Activated CD8-positive, alpha-beta memory T cell treated with anti-CD3 and anti-CD28 coated beads for 48 hours (primary cell): ENCODE results near the gene NCOR2.

Experiments used
- DNase-seq, 3 experiments: peaks; one replicate each; pipeline ENCODE4 v3.0.0-alpha.2; 2020; ENCODE audit warnings: low read depth in 2 of 3, low spot score in 2 of 3

The NCOR2 gene

DNA sequence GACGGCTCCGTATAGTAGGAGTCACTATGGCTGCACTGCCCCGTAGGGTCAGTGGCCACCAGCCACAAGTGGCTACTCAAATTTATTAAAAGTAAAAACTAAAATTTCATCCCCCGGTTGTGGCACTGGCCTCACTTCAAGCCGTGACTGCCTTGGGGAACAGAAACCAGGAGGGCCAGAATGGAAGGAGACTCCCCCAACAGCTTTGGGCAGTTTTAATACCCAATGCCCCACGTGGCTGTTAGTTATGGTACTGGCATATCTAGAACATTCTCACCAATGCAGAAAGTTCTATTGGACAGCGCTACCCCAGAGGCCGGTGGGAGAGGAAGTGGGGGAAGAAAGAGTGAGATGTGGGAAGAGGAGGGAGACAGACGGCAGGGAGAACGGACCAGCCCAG, 6.2 kb downstream of the NCOR2 start:
- DNase-seq: no peak

- no peak for DNase-seq
These were observed 7.1 kb downstream of the NCOR2 start for GRCh38 chr12:124560146-124560890.

GRCh38 chr12:124559182-124560017, 8.0 kb downstream of the NCOR2 start:
- DNase-seq: no peak

DNA sequence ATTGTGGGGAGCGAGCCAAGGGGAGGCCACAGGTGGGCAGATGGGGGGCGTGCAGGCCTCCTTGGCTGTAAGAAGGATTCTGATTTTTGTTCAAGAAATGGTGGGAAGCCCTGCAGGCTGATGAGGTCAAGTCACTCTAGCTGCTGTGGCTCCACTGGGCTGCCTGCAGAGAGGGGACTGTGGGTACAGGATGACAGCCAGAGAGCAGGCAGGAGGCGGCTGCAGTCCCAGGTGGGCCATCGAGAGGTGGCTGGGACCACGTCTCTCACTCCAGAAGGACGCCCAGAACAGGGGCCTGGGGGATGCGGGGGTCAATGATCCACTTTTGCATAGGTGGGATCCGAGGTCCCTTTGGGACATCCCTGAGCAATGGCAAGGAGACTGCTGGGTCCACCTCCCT, 9.1 kb downstream of the NCOR2 start:
- DNase-seq: no peak

GRCh38 chr12:124557518-124558223, 9.7 kb downstream of the NCOR2 start:
- no peak for DNase-seq

GRCh38 chr12:124556896-124557501, 10.4 kb downstream of the NCOR2 start:
- no peak for DNase-seq

DNA sequence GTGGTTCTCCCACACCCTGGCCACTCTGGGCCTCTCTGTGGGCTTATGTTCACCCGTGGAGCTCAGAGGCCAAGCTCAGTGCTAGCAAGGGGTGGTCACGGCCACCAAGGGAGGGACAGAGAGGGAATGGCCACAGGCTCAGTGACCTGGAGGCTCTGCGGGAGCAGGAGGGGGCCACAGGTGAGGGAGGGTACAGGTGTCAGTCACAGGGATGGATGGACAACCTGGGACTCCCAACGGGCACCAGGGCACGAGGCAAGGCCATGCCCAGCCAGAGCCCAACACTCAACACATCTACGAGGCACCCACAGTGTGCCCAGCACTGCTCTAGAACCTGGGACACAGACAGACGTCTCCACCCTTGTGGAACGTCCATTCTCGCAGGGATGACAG, 11.3 kb downstream of the NCOR2 start:
- DNase-seq: no peak

- DNase-seq: no peak
These were observed 12.0 kb downstream of the NCOR2 start for GRCh38 chr12:124555168-124556073.

GRCh38 chr12:124554429-124555029, 12.9 kb downstream of the NCOR2 start:
- DNase-seq: no peak

DNA sequence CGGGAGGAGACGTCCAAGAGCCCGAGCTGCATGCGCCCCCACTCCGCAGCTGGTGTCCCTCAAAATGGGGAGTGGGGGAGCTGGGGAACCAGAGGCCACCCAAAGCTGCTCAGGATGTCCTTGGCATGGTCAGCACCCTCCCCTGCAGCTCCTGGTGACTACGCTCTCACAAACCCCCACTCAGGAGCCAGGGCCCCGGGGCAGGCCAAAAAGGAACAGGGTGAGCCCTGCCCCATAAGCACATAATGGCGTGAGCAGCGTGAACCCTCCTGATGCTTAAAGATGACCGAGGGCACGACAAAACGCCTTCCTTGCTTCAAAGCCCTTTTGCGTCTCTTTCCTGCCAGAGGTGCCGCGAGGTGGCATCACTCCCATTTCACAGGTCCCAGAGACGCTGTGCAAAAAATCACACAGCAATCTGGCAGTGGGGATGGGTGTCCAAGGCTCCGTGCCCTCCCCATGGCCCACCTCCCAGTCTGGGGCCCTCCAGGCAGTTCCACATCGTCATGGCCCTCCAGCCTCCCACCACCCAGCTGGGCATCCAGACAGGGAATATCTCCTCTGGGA, 13.5 kb downstream of the NCOR2 start:
- DNase-seq: no peak

- DNase-seq: no peak
These were observed 15.9 kb downstream of the NCOR2 start for GRCh38 chr12:124551268-124552144.

DNA sequence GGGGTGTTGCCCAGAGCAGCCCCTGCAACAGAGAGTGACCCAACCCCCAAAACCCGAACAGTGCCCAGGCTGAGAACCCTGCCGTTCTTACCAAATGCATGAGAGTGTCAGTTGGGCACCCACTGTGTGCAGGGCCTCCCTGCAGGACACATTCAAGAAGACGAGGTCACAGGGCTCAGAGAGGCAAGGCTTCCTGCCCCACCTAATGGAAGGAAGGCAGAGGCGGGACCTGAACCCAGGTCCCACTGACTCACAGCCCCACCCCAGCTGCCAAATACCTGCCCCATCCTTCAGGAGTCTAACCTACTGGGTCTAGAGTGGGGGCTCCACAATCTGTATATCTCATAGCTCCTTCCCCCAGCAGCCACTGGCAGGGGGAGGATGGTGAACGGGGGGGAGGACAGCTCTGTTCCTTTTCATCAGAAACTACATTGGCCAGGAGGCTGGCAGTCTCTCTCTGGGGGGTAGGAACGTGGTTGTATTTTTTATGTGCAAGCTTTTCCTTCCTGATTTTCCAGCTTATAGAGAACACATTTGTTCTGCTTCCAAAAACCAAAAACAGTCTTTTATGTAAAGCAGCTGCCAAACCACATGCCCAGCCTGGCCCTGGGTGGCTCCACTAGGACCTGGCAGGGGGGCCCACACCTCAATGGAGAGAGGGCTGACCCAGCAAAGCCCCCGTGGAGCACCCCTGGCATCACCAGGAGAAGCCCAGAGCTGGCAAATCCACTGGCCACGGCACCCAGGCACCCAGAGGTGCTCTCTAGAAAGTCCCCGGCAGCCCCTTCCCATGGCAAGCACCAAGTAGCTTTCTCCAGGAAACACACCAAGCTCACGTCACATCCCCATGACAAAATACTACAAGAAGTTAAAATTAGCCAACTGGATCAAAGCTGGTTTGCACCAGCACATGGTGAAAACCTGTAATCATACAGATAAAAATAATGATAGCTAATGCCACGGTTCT, 17.0 kb downstream of the NCOR2 start:
- DNase-seq: no peak

DNA sequence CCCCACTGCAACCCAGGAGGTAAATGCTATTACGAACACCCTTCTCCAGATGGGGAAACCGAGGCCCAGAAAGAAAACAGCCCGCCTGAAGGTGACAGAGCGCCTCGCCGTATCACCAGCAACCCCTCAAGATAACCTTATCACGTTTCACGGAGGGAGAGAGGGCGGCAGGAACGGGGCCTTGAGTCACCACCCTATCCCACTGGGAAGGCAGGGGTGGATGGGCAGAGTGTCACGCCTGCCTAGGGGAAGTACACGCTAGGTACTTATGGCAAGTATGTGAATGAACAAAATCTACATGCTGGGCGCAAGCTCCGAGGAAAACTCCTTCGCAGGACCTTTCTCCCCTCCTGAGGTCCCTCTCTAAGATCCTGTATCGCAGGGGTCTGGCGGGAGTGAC, 17.8 kb downstream of the NCOR2 start:
- no peak for DNase-seq

GRCh38 chr12:124548854-124549378, 18.5 kb downstream of the NCOR2 start:
- peak in 1 of 3 experiments; percentile 9 for DNase-seq

GRCh38 chr12:124547626-124548025, 19.8 kb downstream of the NCOR2 start:
- no peak for DNase-seq

- peak; percentile 41 to 49 (median 45) for DNase-seq
These were observed 21.6 kb downstream of the NCOR2 start for GRCh38 chr12:124545508-124546418.
